ENCODE results near the gene PGPEP1. TPM values are rescaled to one million over a fixed set of nuclear protein-coding genes. Genes with fewer than 3 reads are reported as not detected.
A peak's percentile ranks its signal among the peaks of the same experiment; 100 is the strongest.

PGPEP1 gene
- total and polyA plus RNA-seq, 4 donors: 19.2 to 46.9 (median 33.4) TPM

DNA sequence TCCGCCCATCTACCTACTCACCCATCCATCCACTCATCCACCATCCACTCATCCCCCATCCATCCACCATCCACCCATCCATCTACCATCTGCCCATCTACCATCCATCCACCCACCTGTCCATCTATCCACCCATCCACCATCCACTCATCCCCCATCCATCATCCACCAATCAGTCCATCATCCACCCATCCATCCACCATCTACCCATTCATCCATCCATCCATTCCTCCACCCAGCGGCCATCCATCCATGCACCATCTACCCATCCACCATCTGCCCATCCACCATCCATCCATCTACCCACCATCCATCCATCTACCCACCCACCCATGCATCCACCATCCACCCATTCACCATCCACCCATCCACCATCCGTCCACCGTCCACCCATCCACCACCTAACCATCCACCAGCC lies 45.4 kb upstream of the PGPEP1 start:
- DNase-seq (no peak), ATAC-seq (ENCODE audit: low FRiP score) (no peak)
- Histone ChIP-seq H3K36me3 (ENCODE audit: control insufficient read depth in 1 of 2, insufficient read depth in 2 of 2, low read length in 1 of 2) (no peaks in the 10 kb centered on the region), H3K4me3 (ENCODE audit: low read length in 2 of 2) (no peak overlapping the region), H3K27me3 (ENCODE audit: control insufficient read depth in 1 of 2, insufficient read depth in 2 of 2, low read length in 1 of 2) (no peaks in the 10 kb centered on the region), H3K4me1 (ENCODE audit: control insufficient read depth in 1 of 2, insufficient read depth in 2 of 2, low read length in 2 of 2) (no peaks in the 10 kb centered on the region), H3K9me3 (ENCODE audit: control insufficient read depth, low read length) (no peaks in the 10 kb centered on the region), H3K27ac (ENCODE audit: low read depth in 1 of 2, low read length in 2 of 2) (no peak overlapping the region)
- 96 to 98% methylated on average over 4 of the region's 4 CpGs for WGBS, 2 donors
- intact Hi-C loops (cut with DNase I): no loop called here

DNA sequence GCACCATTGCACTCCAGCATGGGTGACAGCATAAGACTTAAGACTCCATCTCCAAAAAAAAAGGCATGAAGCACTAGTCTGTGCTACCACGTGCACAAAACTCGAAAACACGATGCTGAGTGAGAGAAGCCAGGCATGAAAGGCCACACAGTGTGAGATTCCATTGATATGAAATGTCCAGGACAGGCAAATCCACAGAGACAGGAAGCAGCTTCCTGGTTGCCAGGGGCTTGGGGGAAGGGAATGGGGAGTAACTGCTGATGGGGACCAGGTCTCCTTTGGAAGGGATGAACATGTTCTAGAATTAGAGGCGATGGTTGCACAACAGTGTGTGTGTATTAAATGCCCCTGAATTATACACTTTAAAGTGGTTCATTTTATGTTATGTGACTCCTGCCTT lies 43.1 kb upstream of the PGPEP1 start:
- no peaks in the 10 kb centered on the region for H3K27me3 ChIP-seq (ENCODE audit: control insufficient read depth in 1 of 2, insufficient read depth in 2 of 2, low read length in 1 of 2)
- H3K4me3 ChIP-seq (ENCODE audit: low read length in 2 of 2): no peak overlapping the region
- 33 to 38% methylated on average over 4 of the region's 4 CpGs for WGBS, 2 donors
- ATAC-seq (ENCODE audit: low FRiP score) (no peak), DNase-seq (no peak)
- no peaks in the 10 kb centered on the region for H3K9me3 ChIP-seq (ENCODE audit: control insufficient read depth, low read length)
- H3K4me1 ChIP-seq (ENCODE audit: control insufficient read depth in 1 of 2, insufficient read depth in 2 of 2, low read length in 2 of 2): no peaks in the 10 kb centered on the region
- intact Hi-C loops (cut with DNase I): no loop called here
- H3K36me3 ChIP-seq (ENCODE audit: control insufficient read depth in 1 of 2, insufficient read depth in 2 of 2, low read length in 1 of 2): no peaks in the 10 kb centered on the region
- H3K27ac ChIP-seq (ENCODE audit: low read depth in 1 of 2, low read length in 2 of 2): no peak overlapping the region

DNA sequence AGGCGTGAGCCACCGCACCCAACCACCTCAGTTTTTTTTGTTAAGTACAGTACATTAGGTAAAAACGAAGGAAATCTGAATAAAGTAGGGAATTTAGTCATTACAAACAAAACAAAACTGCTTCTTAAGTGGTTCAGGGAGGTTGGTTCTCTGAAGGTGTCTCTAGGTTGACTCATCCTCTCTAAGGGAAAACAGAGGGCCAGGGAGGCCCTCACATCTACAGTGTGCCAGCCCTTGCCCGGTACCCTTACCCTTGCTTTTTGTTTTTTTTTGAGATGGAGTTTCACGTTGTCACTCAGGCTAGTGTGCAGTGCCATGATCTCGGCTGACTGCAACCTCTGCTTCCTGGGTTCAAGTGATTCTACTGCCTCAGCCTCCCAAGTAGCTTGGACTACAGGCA lies 41.8 kb upstream of the PGPEP1 start:
- WGBS, 2 donors: 77 to 80% methylated on average over 6 of the region's 6 CpGs
- Histone ChIP-seq H3K4me3 (ENCODE audit: low read length in 2 of 2) (no peak overlapping the region), H3K36me3 (ENCODE audit: control insufficient read depth in 1 of 2, insufficient read depth in 2 of 2, low read length in 1 of 2) (no peaks in the 10 kb centered on the region), H3K9me3 (ENCODE audit: control insufficient read depth, low read length) (no peaks in the 10 kb centered on the region), H3K4me1 (ENCODE audit: control insufficient read depth in 1 of 2, insufficient read depth in 2 of 2, low read length in 2 of 2) (no peaks in the 10 kb centered on the region), H3K27ac (ENCODE audit: low read depth in 1 of 2, low read length in 2 of 2) (no peak overlapping the region), H3K27me3 (ENCODE audit: control insufficient read depth in 1 of 2, insufficient read depth in 2 of 2, low read length in 1 of 2) (no peaks in the 10 kb centered on the region)
- intact Hi-C loops (cut with DNase I): no loop called here
- DNase-seq: no peak
- no peak for ATAC-seq (ENCODE audit: low FRiP score)

DNA sequence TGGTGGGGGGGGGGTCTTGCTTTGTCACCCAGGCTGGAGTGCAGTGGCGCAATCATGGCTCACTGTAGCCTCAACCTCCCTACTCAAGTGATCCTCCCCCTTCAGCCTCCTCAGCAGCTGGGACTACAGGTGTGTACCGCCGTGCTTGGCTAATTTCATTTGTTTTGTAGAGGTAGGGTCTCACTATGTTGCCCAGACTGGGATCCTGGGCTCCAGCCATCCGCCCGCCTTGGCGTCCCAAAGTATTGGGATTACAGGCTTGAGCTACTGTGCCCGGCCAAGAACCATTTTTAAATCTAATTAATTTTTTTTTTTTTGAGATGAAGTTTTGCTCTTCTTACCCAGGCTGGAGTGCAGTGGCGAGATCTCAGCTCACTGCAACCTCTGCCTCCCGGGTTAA lies 40.7 kb upstream of the PGPEP1 start:
- Histone ChIP-seq H3K9me3 (ENCODE audit: control insufficient read depth, low read length) (no peaks in the 10 kb centered on the region), H3K27ac (ENCODE audit: low read depth in 1 of 2, low read length in 2 of 2) (no peak overlapping the region), H3K4me1 (ENCODE audit: control insufficient read depth in 1 of 2, insufficient read depth in 2 of 2, low read length in 2 of 2) (no peaks in the 10 kb centered on the region), H3K4me3 (ENCODE audit: low read length in 2 of 2) (no peak overlapping the region), H3K27me3 (ENCODE audit: control insufficient read depth in 1 of 2, insufficient read depth in 2 of 2, low read length in 1 of 2) (no peaks in the 10 kb centered on the region), H3K36me3 (ENCODE audit: control insufficient read depth in 1 of 2, insufficient read depth in 2 of 2, low read length in 1 of 2) (no peaks in the 10 kb centered on the region)
- ATAC-seq (ENCODE audit: low FRiP score): no peak
- DNase-seq: no peak
- intact Hi-C loops (cut with DNase I): no loop called here
- WGBS, 2 donors: 96% methylated on average over 9 of the region's 9 CpGs

DNA sequence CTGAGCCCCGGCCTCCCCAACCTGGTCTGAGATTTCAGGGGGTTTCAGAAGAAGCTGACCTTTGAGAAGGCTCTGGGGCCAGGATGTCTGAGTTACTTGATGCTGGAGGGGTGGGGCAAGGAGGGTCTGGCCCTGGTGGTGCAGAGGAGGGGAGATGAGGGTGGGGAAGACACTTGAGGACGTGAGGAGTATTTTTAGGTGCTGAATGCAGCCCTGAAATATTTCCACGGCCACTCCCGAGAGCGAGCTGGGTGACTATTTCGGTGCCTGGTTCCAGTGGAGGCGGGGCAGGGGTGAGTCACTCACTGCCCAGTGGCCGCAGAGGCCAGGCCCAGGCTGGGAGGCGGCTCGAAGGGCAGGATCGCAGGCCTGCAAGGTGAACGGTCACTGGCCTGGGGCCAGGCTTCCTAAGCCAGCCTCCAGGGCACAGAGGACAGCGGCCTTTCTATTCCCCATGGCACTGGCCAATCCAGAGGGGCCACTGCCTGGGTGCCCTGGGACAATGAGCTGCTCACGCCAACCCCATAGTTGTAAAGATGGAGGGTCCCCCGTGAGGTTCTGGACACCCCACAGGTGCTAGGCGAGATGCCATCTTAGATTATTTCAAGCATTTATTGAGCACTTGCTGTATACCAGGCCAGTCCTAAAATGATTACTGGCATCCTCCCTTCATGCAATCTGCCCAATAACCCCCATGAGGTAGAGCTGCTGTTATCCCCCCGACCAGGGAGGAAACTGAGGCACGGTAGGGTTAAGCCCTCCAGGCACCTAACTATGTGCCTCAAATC lies 39.3 kb upstream of the PGPEP1 start:
- peak overlapping the region in 1 of 2 donors; percentile 73 for H3K27ac ChIP-seq (ENCODE audit: low read depth in 1 of 2, low read length in 2 of 2)
- peak; percentile 92 to 97 for DNase-seq

DNA sequence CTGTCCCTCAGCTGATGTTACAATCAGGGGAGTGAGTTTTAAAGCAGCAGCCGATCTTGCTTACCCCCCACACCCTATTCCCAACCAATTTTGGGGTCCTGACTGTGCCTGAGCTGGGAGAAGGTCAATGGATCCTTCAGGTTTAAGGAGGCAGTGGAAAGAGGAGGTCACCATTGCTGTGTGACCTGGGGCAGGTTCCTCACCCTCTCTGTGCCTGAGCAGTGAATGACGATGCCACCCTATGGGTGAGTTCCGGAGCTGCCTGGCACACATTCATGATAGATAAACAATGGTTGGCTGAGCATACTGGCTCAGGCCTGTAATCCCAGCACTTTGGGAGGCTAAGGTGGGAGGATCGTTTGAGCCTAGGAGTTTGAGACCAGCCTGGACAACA lies 38.7 kb upstream of the PGPEP1 start:
- Histone ChIP-seq H3K4me3 (ENCODE audit: low read length in 2 of 2) (no peak overlapping the region), H3K4me1 (ENCODE audit: control insufficient read depth in 1 of 2, insufficient read depth in 2 of 2, low read length in 2 of 2) (no peaks in the 10 kb centered on the region), H3K27ac (ENCODE audit: low read depth in 1 of 2, low read length in 2 of 2) (peak overlapping the region in 1 of 2 donors; percentile 73), H3K27me3 (ENCODE audit: control insufficient read depth in 1 of 2, insufficient read depth in 2 of 2, low read length in 1 of 2) (no peaks in the 10 kb centered on the region), H3K36me3 (ENCODE audit: control insufficient read depth in 1 of 2, insufficient read depth in 2 of 2, low read length in 1 of 2) (no peaks in the 10 kb centered on the region), H3K9me3 (ENCODE audit: control insufficient read depth, low read length) (no peaks in the 10 kb centered on the region)
- intact Hi-C loops (cut with DNase I): no loop called here
- no peak for DNase-seq
- 44 to 46% methylated on average over 4 of the region's 4 CpGs for WGBS, 2 donors
- no peak for ATAC-seq (ENCODE audit: low FRiP score)

More for the DNA sequence above, 39.3 kb upstream of the PGPEP1 start:
- intact Hi-C loops (cut with DNase I): no loop called here
- peak; percentile 76 for ATAC-seq (ENCODE audit: low FRiP score)
- H3K36me3 ChIP-seq (ENCODE audit: control insufficient read depth in 1 of 2, insufficient read depth in 2 of 2, low read length in 1 of 2): no peaks in the 10 kb centered on the region
- H3K9me3 ChIP-seq (ENCODE audit: control insufficient read depth, low read length): no peaks in the 10 kb centered on the region
- no peak overlapping the region for H3K4me3 ChIP-seq (ENCODE audit: low read length in 2 of 2)
- no peaks in the 10 kb centered on the region for H3K27me3 ChIP-seq (ENCODE audit: control insufficient read depth in 1 of 2, insufficient read depth in 2 of 2, low read length in 1 of 2)
- WGBS, 2 donors: 30 to 31% methylated on average over 18 of the region's 18 CpGs
- no peaks in the 10 kb centered on the region for H3K4me1 ChIP-seq (ENCODE audit: control insufficient read depth in 1 of 2, insufficient read depth in 2 of 2, low read length in 2 of 2)

DNA sequence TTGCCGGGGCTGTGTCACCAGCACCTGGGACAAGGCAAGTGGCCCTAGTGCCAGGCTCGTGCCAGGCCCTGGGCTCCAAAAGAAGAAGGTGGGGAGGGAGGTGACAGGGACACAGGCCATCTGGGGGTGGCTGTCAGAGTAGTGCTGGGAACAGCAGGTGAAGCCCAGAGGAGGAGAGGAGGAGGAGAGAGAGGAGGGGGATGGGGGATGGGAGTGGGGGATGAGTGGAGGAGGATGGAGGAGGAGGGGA lies 36.3 kb upstream of the PGPEP1 start:
- Histone ChIP-seq H3K27ac (ENCODE audit: low read depth in 1 of 2, low read length in 2 of 2) (peak overlapping the region in 1 of 2 donors; percentile 96), H3K36me3 (ENCODE audit: control insufficient read depth in 1 of 2, insufficient read depth in 2 of 2, low read length in 1 of 2) (no peaks in the 10 kb centered on the region), H3K4me1 (ENCODE audit: control insufficient read depth in 1 of 2, insufficient read depth in 2 of 2, low read length in 2 of 2) (no peaks in the 10 kb centered on the region), H3K27me3 (ENCODE audit: control insufficient read depth in 1 of 2, insufficient read depth in 2 of 2, low read length in 1 of 2) (no peaks in the 10 kb centered on the region), H3K9me3 (ENCODE audit: control insufficient read depth, low read length) (no peaks in the 10 kb centered on the region), H3K4me3 (ENCODE audit: low read length in 2 of 2) (no peak overlapping the region)
- 1 to 3% methylated on average over 2 of the region's 2 CpGs for WGBS, 2 donors
- ATAC-seq (ENCODE audit: low FRiP score) (no peak), DNase-seq (no peak)
- intact Hi-C loops (cut with DNase I): loop anchor here in 1 of 2 donors (1.0 to 2.0 kb wide), 2 partner anchors 23 to 113 kb away; partner anchors contain the start of gene JUND

DNA sequence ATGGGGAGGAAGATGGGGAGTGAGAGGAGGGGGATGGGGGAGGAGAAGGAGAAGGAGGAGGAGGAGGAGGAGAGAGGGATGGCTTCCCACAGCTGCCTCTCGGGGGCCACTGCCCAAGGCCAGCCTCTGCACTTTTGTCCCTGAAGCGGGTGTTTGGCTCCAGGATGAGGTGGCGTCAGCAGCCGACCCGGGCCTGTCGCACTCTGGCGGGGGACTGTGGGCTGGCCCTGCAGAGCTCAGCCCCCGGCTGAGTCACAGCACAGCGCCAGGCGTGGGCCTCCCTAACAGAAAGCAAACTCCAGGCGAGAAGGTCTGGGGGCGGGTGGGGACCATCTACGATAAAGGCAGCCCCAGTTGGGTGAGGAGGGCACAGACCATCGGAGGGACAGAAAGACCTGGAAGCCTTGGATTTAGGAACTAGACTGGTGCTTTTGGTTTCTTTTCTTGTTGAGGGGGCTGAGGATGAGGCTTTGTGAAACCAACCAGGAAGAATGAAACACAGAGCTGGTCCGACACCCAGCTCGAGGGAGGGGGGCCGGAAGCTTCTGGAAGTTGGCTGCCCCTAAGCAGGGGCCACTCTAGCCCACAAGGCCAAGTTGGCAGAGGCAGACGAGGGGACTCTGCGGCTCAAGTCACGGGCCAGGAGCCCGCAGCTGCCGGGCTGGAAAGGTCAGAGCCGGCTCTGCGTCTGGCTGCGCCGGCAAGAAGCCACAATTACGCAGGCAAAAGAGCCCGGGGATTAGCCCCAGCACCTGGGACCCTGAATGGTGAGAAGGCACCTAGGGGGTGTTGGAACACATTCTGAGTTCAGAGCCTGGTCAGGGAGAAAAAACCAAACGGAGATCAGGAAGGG lies 35.7 kb upstream of the PGPEP1 start:
- intact Hi-C loops (cut with DNase I): loop anchor here in 1 of 2 donors (1.0 to 2.0 kb wide), 2 partner anchors 24 to 113 kb away; partner anchors contain the start of gene JUND
- 0% methylated on average over 29 of the region's 29 CpGs for WGBS, 2 donors
- no peaks in the 10 kb centered on the region for H3K36me3 ChIP-seq (ENCODE audit: control insufficient read depth in 1 of 2, insufficient read depth in 2 of 2, low read length in 1 of 2)
- peak overlapping the region; percentile 96 for H3K27ac ChIP-seq (ENCODE audit: low read depth in 1 of 2, low read length in 2 of 2)
- no peaks in the 10 kb centered on the region for H3K27me3 ChIP-seq (ENCODE audit: control insufficient read depth in 1 of 2, insufficient read depth in 2 of 2, low read length in 1 of 2)
- ATAC-seq (ENCODE audit: low FRiP score) (peak; percentile 90), DNase-seq (peak; percentile 94 to 97)
- no peaks in the 10 kb centered on the region for H3K4me1 ChIP-seq (ENCODE audit: control insufficient read depth in 1 of 2, insufficient read depth in 2 of 2, low read length in 2 of 2)
- no peaks in the 10 kb centered on the region for H3K9me3 ChIP-seq (ENCODE audit: control insufficient read depth, low read length)
- H3K4me3 ChIP-seq (ENCODE audit: low read length in 2 of 2): peak overlapping the region in 1 of 2 donors; percentile 24
